OCI-LY7 (cell line): ENCODE results near the gene RPS6KA5.

Experiments
- EZH2phosphoT487 ChIP-seq: fragments of 200-600 bp; sonication (generic); IDR thresholded peaks from 2 replicates; pipeline ENCODE4 v1.6.1; 2018; ENCODE audit warnings: low read depth, borderline replicate concordance, mild to moderate bottlenecking, mixed run types, antibody characterized with exemption, low read length, moderate library complexity, mixed read lengths
- TF ChIP-seq, protein P1 (sequence below): fragments of 200-600 bp; sonication (generic); conservative IDR thresholded peaks from 2 replicates; pipeline ENCODE4 v1.5.1; 2014; ENCODE audit warnings: mild to moderate bottlenecking, antibody characterized with exemption, low read length, moderate library complexity, mixed read lengths

DNA sequence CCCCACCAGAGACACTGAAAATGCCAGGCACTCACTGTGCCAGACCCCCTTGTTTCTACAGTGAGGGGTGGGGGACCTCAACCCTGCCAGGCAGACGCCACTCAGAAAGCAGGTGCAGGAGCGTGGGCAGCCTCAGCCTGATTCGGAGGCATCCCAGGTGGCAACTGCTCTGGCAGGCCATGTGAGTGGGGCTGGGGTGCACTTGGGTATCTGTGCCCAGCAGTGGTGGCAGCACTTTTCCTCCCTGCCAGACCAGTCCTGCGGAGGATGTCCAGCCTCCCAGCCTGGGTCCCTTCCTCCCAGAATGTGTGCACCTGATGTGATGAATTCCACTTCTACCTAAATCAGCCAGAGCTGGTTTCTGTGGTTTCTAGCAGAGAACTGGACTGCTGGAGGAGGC, 230.8 kb downstream of the RPS6KA5 start:
- TF ChIP-seq, protein P1, sequence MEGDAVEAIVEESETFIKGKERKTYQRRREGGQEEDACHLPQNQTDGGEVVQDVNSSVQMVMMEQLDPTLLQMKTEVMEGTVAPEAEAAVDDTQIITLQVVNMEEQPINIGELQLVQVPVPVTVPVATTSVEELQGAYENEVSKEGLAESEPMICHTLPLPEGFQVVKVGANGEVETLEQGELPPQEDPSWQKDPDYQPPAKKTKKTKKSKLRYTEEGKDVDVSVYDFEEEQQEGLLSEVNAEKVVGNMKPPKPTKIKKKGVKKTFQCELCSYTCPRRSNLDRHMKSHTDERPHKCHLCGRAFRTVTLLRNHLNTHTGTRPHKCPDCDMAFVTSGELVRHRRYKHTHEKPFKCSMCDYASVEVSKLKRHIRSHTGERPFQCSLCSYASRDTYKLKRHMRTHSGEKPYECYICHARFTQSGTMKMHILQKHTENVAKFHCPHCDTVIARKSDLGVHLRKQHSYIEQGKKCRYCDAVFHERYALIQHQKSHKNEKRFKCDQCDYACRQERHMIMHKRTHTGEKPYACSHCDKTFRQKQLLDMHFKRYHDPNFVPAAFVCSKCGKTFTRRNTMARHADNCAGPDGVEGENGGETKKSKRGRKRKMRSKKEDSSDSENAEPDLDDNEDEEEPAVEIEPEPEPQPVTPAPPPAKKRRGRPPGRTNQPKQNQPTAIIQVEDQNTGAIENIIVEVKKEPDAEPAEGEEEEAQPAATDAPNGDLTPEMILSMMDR, result no peak
- no peak for TF ChIP-seq EZH2phosphoT487
